ENCODE data around the gene CANX.

The CANX gene

DNA sequence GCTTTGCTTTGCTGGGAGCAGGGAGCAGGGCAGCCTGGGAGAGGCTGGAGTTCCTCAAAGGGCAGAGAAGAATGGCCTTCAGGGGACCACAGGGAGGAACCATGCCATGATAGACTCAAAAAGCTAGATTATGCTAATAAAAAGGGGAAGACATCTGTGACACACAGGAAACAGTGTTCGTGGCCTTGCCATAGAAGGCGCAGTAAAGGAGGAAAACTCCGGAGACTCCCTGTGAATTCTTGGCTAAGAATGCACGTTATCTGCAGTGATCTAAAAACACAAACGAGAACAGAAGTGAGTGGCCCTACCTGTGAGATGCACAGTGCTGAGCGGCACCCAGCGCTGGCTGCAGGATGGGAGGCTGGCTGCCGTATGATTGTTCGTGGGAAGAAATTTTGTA lies 79.1 kb downstream of the CANX start:
- H3K4me3 ChIP-seq (ENCODE audit: low read depth, low read length), result no peak overlapping the region
- TF ChIP-seq POLR2A (IDR thresholded peaks at IDR 0.05; ENCODE audit: extremely low read depth, insufficient read length) (no peak), MYC (IDR thresholded peaks at IDR 0.05; ENCODE audit: low read depth, low read length) (no peak; the same call in 1 of the 2 replicates)
- TF ChIP-seq, protein P1, sequence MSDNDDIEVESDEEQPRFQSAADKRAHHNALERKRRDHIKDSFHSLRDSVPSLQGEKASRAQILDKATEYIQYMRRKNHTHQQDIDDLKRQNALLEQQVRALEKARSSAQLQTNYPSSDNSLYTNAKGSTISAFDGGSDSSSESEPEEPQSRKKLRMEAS (IDR thresholded peaks at IDR 0.05; ENCODE audit: low read depth, low read length), result no peak
- TF ChIP-seq, protein P2, sequence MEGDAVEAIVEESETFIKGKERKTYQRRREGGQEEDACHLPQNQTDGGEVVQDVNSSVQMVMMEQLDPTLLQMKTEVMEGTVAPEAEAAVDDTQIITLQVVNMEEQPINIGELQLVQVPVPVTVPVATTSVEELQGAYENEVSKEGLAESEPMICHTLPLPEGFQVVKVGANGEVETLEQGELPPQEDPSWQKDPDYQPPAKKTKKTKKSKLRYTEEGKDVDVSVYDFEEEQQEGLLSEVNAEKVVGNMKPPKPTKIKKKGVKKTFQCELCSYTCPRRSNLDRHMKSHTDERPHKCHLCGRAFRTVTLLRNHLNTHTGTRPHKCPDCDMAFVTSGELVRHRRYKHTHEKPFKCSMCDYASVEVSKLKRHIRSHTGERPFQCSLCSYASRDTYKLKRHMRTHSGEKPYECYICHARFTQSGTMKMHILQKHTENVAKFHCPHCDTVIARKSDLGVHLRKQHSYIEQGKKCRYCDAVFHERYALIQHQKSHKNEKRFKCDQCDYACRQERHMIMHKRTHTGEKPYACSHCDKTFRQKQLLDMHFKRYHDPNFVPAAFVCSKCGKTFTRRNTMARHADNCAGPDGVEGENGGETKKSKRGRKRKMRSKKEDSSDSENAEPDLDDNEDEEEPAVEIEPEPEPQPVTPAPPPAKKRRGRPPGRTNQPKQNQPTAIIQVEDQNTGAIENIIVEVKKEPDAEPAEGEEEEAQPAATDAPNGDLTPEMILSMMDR (IDR thresholded peaks at IDR 0.05; ENCODE audit: low read depth, low read length), result no peak
- DNase-seq (ENCODE audit: low read depth), result peak; percentile 60

DNA sequence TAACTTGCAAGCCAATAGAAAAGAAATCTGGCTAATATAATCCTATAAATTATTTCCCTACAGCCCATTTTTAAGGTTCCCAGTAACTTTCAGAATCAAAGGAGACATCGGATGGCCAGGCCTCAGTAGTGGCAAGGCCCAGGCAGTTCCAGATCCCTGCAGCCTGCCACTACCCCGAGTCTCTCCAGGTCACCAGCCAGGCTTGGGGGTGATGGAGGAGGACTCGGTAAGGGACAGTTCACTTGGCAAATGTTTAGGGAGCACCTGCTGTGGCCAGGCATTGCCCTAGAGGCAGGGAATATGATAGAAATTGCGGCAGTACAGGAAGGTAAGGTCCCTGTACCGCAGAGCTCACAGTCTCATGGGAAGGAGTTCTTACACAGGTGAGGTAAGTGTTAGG lies 79.8 kb downstream of the CANX start:
- DNase-seq (ENCODE audit: low read depth), result no peak
- TF ChIP-seq, protein P1 (IDR thresholded peaks at IDR 0.05; ENCODE audit: low read depth, low read length), result no peak
- TF ChIP-seq POLR2A (IDR thresholded peaks at IDR 0.05; ENCODE audit: extremely low read depth, insufficient read length) (no peak), MYC (IDR thresholded peaks at IDR 0.05; ENCODE audit: low read depth, low read length) (no peak)
- TF ChIP-seq, protein P2 (IDR thresholded peaks at IDR 0.05; ENCODE audit: low read depth, low read length), result no peak
- no peak overlapping the region for H3K4me3 ChIP-seq (ENCODE audit: low read depth, low read length)

DNA sequence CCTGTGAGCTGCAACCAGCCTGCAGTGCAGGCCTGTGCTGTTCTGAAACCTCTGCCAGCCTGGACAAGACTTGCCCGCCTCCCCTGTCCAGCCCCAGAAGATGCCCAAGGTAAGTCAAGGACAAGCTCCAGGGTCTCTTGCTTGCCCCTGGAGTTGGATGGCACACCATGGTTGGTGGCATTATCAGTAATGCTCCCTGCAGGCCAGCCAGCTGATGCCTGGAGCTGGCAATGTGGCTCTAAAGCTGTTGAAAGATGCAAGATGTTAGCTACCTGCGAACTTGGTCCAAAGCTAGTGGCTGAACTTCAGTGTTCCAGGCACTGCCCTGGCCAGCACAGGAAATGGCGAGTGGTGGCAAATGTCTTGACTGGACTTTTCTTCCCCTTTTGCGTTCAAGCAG lies 81.1 kb downstream of the CANX start:
- H3K4me3 ChIP-seq (ENCODE audit: low read depth, low read length), result no peak overlapping the region
- no peak for DNase-seq (ENCODE audit: low read depth)
- TF ChIP-seq MYC (IDR thresholded peaks at IDR 0.05; ENCODE audit: low read depth, low read length), result no peak
- no peak for TF ChIP-seq POLR2A (IDR thresholded peaks at IDR 0.05; ENCODE audit: extremely low read depth, insufficient read length)
- TF ChIP-seq, protein P2 (IDR thresholded peaks at IDR 0.05; ENCODE audit: low read depth, low read length), result no peak
- TF ChIP-seq, protein P1 (IDR thresholded peaks at IDR 0.05; ENCODE audit: low read depth, low read length), result no peak

DNA sequence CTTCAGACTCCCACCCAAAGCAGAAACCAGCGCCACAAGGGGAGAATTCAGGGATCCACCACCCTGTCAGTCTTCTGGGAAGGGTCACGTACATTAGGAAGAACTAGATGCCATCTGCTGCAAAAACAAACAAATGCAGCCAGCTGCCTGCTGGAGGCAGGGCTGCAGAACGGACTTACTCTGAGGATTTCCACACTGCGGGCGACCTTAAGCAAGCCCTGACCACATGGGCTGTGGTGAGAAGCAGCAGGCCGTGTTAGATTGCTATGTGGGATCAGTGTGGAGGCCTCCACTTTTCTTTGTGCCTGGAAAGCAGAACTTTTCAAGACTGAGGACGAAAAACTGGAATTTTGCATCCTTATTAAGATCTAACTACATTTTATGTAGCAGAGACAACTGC lies 81.6 kb downstream of the CANX start:
- DNase-seq (ENCODE audit: low read depth), result peak; percentile 92
- no peak overlapping the region for H3K4me3 ChIP-seq (ENCODE audit: low read depth, low read length)
- TF ChIP-seq MYC (IDR thresholded peaks at IDR 0.05; ENCODE audit: low read depth, low read length) (peak; percentile 95), POLR2A (IDR thresholded peaks at IDR 0.05; ENCODE audit: extremely low read depth, insufficient read length) (no peak)
- TF ChIP-seq, protein P1 (IDR thresholded peaks at IDR 0.05; ENCODE audit: low read depth, low read length), result peak; percentile 93
- TF ChIP-seq, protein P2 (IDR thresholded peaks at IDR 0.05; ENCODE audit: low read depth, low read length), result no peak

Data from NB4 (cell line).